CD14-positive monocyte (primary cell): ENCODE measurements around the gene MORC1. TPM values are rescaled to one million over a fixed set of nuclear protein-coding genes. Genes with fewer than 3 reads are reported as not detected.

ENCODE experiments used
- DNase-seq, 3 donors: peaks; one replicate each; pipeline ENCODE4 v3.0.0-alpha.2; 2011 to 2022
- H2AFZ ChIP-seq: 2 replicates; pipeline ENCODE4 v1.6.0; 2012; ENCODE audit warnings: mild to moderate bottlenecking, low read depth, low read length, inconsistent platforms; ENCODE audit not compliant: insufficient read depth, poor library complexity, severe bottlenecking
- H3K27ac ChIP-seq, 2 donors: 1 replicate in 1 of 2; 2 replicates in 1 of 2; pipeline ENCODE4 v1.5.1; 2012 to 2013; ENCODE audit warnings: low read length in 2 of 2, control low read depth in 1 of 2, inconsistent platforms in 1 of 2, low read depth in 1 of 2, mild to moderate bottlenecking in 1 of 2
- H3K27me3 ChIP-seq, 2 donors: one replicate each; pipeline versions ENCODE4 v1.6.0 to v1.6.1; 2011 to 2013; ENCODE audit warnings: low read length in 2 of 2; ENCODE audit not compliant: control insufficient read depth in 2 of 2, insufficient read depth in 2 of 2
- H3K36me3 ChIP-seq, 2 donors: replicated peaks in 1 of 2; 1 replicate in 1 of 2; 2 replicates in 1 of 2; pipeline versions ENCODE4 v1.5.1 to v1.6.1; 2012 to 2013; ENCODE audit warnings: low read length in 2 of 2, control low read depth in 1 of 2, inconsistent platforms in 1 of 2, mild to moderate bottlenecking in 1 of 2; ENCODE audit not compliant: insufficient read depth in 2 of 2, control insufficient read depth in 1 of 2
- H3K4me1 ChIP-seq, 2 donors: 1 replicate in 1 of 2; 2 replicates in 1 of 2; pipeline versions ENCODE4 v1.5.1 to v1.6.1; 2012 to 2013; ENCODE audit warnings: low read length in 2 of 2, control low read depth in 1 of 2, inconsistent platforms in 1 of 2, mild to moderate bottlenecking in 1 of 2, moderate library complexity in 1 of 2; ENCODE audit not compliant: insufficient read depth in 2 of 2, control insufficient read depth in 1 of 2
- H3K4me2 ChIP-seq: replicated peaks from 2 replicates; pipeline ENCODE3; 2012; ENCODE audit warnings: low read length, moderate library complexity, mild to moderate bottlenecking; ENCODE audit not compliant: poor library complexity, severe bottlenecking; ENCODE audit errors: extremely low read depth
- H3K4me3 ChIP-seq, 3 experiments: fragments of 200-600 bp in 1 of 3; sonication (generic) in 1 of 3; replicated peaks in 1 of 3; 1 replicate in 2 of 3; 2 replicates in 1 of 3; pipeline ENCODE4 v1.5.1; 2011 to 2013; ENCODE audit warnings: low read length in 3 of 3, mild to moderate bottlenecking in 3 of 3, control low read depth in 2 of 3, low read depth in 2 of 3, inconsistent platforms in 1 of 3, moderate library complexity in 1 of 3
- H3K79me2 ChIP-seq: 2 replicates; pipeline ENCODE4 v1.6.0; 2012; ENCODE audit warnings: mild to moderate bottlenecking, control low read depth, inconsistent platforms, low read length, moderate library complexity; ENCODE audit not compliant: insufficient read depth
- H3K9ac ChIP-seq: 2 replicates; pipeline ENCODE4 v1.6.0; 2017; ENCODE audit warnings: low read length, mild to moderate bottlenecking; ENCODE audit not compliant: insufficient read depth, poor library complexity, severe bottlenecking
- H3K9me3 ChIP-seq, 2 donors: replicated peaks in 1 of 2; 1 replicate in 1 of 2; 2 replicates in 1 of 2; pipeline versions ENCODE4 v1.5.1 to v1.6.1; 2012 to 2013; ENCODE audit warnings: low read length in 2 of 2, control low read depth in 1 of 2; ENCODE audit not compliant: control insufficient read depth in 1 of 2, insufficient read depth in 1 of 2
- H4K20me1 ChIP-seq: 2 replicates; pipeline ENCODE4 v1.6.0; 2012; ENCODE audit warnings: mild to moderate bottlenecking, low read length, control low read depth, moderate library complexity; ENCODE audit not compliant: insufficient read depth
- H3K27ac Mint-ChIP-seq, 7 donors: one replicate each; pipeline ENCODE4 v1.8.0; 2020; ENCODE audit warnings: mild to moderate bottlenecking in 7 of 7, mixed read lengths in 7 of 7, moderate library complexity in 6 of 7, inconsistent platforms in 2 of 7
- H3K27me3 Mint-ChIP-seq, 3 donors: one replicate each; pipeline ENCODE4 v1.8.0; 2021 to 2022; ENCODE audit warnings: low read depth in 3 of 3, mild to moderate bottlenecking in 3 of 3, mixed read lengths in 3 of 3, moderate library complexity in 3 of 3, inconsistent platforms in 1 of 3
- H3K36me3 Mint-ChIP-seq, 2 donors: one replicate each; pipeline ENCODE4 v1.8.0; 2020; ENCODE audit warnings: mixed read lengths in 2 of 2, inconsistent platforms in 1 of 2, mild to moderate bottlenecking in 1 of 2
- H3K4me1 Mint-ChIP-seq: one replicate; pipeline ENCODE4 v1.8.0; 2020; ENCODE audit warnings: mild to moderate bottlenecking, mixed read lengths
- H3K4me3 Mint-ChIP-seq, 2 donors: one replicate each; pipeline ENCODE4 v1.8.0; 2020; ENCODE audit warnings: mild to moderate bottlenecking in 2 of 2, mixed read lengths in 2 of 2, moderate library complexity in 1 of 2
- H3K9me3 Mint-ChIP-seq, 7 donors: one replicate each; pipeline ENCODE4 v1.8.0; 2020 to 2022; ENCODE audit warnings: mixed read lengths in 7 of 7, mild to moderate bottlenecking in 6 of 7, moderate library complexity in 6 of 7, inconsistent platforms in 2 of 7
- WGBS: methylation state at CpG from one replicate; pipeline ENCODE4 v1.1.5; 2013; ENCODE audit warnings: missing lambda C conversion rate; ENCODE audit not compliant: insufficient coverage; 5-methylcytosine and 5-hydroxymethylcytosine counted together
- intact Hi-C, 2 donors: fragments of 100-400 bp; cut with micrococcal nuclease; formaldehyde crosslinking; loops; one replicate each; pipeline versions ENCODE4 v1.15.0 to v1.15.1; 2023
- polyA plus RNA-seq, 3 donors: library from polyadenylated mRNA; depleted of rRNA in 1 of 3; unstranded in 2 of 3; stranded (reverse) in 1 of 3; fragments of 300-500 nt in 2 of 3; fragments of >200 nt in 1 of 3; fragmentation: Illumina TruSeq in 2 of 3; gene quantifications; 1 replicate in 2 of 3; 2 replicates in 1 of 3; pipeline ENCODE4 v1.2.3, GENCODE V29; 2012 to 2021
- TF ChIP-seq, protein P1 (sequence below): fragments of 200-600 bp; IDR thresholded peaks from one replicate; pipeline ENCODE4 v1.8.0; 2022; ENCODE audit warnings: antibody characterized with exemption, mild to moderate bottlenecking

The MORC1 gene
- polyA plus RNA-seq, 3 donors: not detected

DNA sequence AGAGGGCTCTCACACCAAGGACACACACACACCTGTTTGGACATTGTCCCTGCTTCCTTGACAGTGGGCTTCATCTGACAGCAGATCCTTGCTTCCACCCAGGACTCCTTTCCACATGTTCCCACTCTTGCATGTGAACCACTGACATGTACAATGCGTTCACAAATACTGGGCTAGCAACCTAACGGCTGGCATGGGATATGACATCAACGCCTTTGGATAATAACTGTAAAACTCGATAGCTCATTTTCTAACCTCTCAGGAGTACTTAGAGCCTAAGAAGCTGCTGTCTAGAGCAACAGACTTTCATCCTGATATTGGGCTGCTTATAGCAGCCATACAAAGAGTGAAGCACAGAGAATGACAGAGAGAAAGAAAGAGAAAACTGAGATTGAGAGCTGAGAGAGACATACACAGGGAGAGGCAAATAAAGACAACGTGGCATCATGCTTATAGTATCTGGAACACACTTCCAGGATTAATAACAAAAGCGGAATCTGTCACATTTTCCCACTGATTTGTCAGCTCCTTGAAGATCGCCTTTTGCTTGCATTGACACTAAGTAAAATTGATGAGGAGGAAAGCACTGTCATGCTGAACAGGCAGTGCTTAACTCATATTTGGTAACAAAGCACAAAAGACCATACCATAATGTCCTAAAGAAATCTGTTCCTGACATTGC is 166.0 kb downstream of the MORC1 start:
- H3K4me3 ChIP-seq: no peak overlapping the region
- intact Hi-C loops: no loop called here
- no peaks in the 10 kb centered on the region for H4K20me1 ChIP-seq
- H3K9me3 ChIP-seq: no peaks in the 10 kb centered on the region
- H3K27ac ChIP-seq: no peak overlapping the region
- WGBS: 93% methylated on average over 4 of the region's 7 CpGs
- no peaks in the 10 kb centered on the region for H3K4me1 ChIP-seq
- DNase-seq: no peak
- H3K9ac ChIP-seq: no peak overlapping the region
- no peaks in the 10 kb centered on the region for H3K27me3 ChIP-seq
- H3K4me2 ChIP-seq: no peak overlapping the region
- no peaks in the 10 kb centered on the region for H3K79me2 ChIP-seq
- Mint-ChIP-seq H3K4me3 (no peak overlapping the region), H3K9me3 (peaks cover 0 to 9% (median 0%) of the 10 kb centered on the region in 7 donors), H3K27ac (no peak overlapping the region), H3K27me3 (peaks cover 2 to 4% (median 3%) of the 10 kb centered on the region in 3 donors), H3K36me3 (no peaks in the 10 kb centered on the region), H3K4me1 (no peaks in the 10 kb centered on the region)
- TF ChIP-seq, protein P1, sequence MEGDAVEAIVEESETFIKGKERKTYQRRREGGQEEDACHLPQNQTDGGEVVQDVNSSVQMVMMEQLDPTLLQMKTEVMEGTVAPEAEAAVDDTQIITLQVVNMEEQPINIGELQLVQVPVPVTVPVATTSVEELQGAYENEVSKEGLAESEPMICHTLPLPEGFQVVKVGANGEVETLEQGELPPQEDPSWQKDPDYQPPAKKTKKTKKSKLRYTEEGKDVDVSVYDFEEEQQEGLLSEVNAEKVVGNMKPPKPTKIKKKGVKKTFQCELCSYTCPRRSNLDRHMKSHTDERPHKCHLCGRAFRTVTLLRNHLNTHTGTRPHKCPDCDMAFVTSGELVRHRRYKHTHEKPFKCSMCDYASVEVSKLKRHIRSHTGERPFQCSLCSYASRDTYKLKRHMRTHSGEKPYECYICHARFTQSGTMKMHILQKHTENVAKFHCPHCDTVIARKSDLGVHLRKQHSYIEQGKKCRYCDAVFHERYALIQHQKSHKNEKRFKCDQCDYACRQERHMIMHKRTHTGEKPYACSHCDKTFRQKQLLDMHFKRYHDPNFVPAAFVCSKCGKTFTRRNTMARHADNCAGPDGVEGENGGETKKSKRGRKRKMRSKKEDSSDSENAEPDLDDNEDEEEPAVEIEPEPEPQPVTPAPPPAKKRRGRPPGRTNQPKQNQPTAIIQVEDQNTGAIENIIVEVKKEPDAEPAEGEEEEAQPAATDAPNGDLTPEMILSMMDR: no peak
- H3K36me3 ChIP-seq: no peaks in the 10 kb centered on the region
- no peak overlapping the region for H2AFZ ChIP-seq

DNA sequence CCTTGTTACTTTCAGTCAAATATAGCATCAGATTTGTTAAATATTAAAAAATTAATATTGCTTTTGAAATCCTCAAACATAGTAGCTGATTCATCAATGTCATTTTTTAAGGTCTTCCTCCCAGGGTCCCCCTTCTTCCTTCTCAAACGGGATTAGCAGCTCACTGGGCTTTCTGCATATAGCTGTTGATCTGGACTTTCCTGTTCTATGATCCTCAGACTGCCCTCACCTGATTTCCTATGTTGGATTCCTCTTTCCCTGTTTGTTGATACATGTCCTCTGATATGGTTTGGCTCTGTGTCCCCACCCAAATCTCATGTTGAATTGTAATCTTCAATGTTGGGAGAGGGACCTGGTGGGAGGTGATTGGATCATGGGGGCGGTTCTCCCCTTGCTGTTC is 170.1 kb downstream of the MORC1 start:
- H3K9ac ChIP-seq: no peak overlapping the region
- no peak overlapping the region for H2AFZ ChIP-seq
- H3K27me3 ChIP-seq: no peaks in the 10 kb centered on the region
- H3K36me3 ChIP-seq: no peaks in the 10 kb centered on the region
- Mint-ChIP-seq H3K4me1 (no peaks in the 10 kb centered on the region), H3K36me3 (no peaks in the 10 kb centered on the region), H3K27ac (no peak overlapping the region), H3K9me3 (peaks cover 0 to 9% (median 0%) of the 10 kb centered on the region in 7 donors), H3K4me3 (no peak overlapping the region), H3K27me3 (peaks cover 0 to 3% (median 1%) of the 10 kb centered on the region in 3 donors)
- TF ChIP-seq, protein P1: no peak
- no peaks in the 10 kb centered on the region for H3K4me1 ChIP-seq
- H3K4me3 ChIP-seq: no peak overlapping the region
- WGBS: no CpG with 5 or more reads among the region's 2 CpGs
- no peaks in the 10 kb centered on the region for H3K9me3 ChIP-seq
- no peaks in the 10 kb centered on the region for H3K79me2 ChIP-seq
- intact Hi-C loops: no loop called here
- no peaks in the 10 kb centered on the region for H4K20me1 ChIP-seq
- no peak overlapping the region for H3K27ac ChIP-seq
- DNase-seq: no peak
- H3K4me2 ChIP-seq: no peak overlapping the region
